Activated B cell treated with CpG ODN at 0.5 μM for 24 hours (primary cell): ENCODE data around the gene UNC119. TPM values are rescaled to one million over a fixed set of nuclear protein-coding genes. Genes with fewer than 3 reads are reported as not detected.

ENCODE experiments used
- ATAC-seq: fragments of 200-7000 bp; cut with Tn5 transposase; one replicate; pipeline ENCODE4 v1.10.0; 2021; ENCODE audit warnings: low read depth, mild to moderate bottlenecking, moderate library complexity
- CTCF ChIA-PET: fragments of 350-600 bp; sonication (Branson Sonifier 250); formaldehyde crosslinking; loops from one replicate; lab custom pipeline; 2021; ENCODE audit warnings: antibody characterized with exemption; lab: Charles Lee
- POLR2A ChIA-PET: fragments of 350-600 bp; sonication (Branson Sonifier 250); formaldehyde crosslinking; loops from one replicate; lab custom pipeline; 2021; ENCODE audit warnings: antibody characterized with exemption; lab: Charles Lee
- DNase-seq: peaks from one replicate; pipeline ENCODE4 v3.0.0; 2022
- H3K27ac Mint-ChIP-seq: one replicate; pipeline ENCODE4 v1.8.0; 2020; ENCODE audit warnings: mixed read lengths
- H3K27me3 Mint-ChIP-seq: one replicate; pipeline ENCODE4 v1.8.0; 2021; ENCODE audit warnings: mixed read lengths
- H3K36me3 Mint-ChIP-seq: one replicate; pipeline ENCODE4 v1.8.0; 2021; ENCODE audit warnings: low read depth, mixed read lengths
- H3K4me1 Mint-ChIP-seq: one replicate; pipeline ENCODE4 v1.8.0; 2021; ENCODE audit warnings: mixed read lengths
- H3K4me3 Mint-ChIP-seq: one replicate; pipeline ENCODE4 v1.8.0; 2020; ENCODE audit warnings: mild to moderate bottlenecking, mixed read lengths
- H3K9me3 Mint-ChIP-seq: one replicate; pipeline ENCODE4 v1.8.0; 2020; ENCODE audit warnings: mixed read lengths
- CTCF ChIP-seq: fragments of 200-600 bp; IDR thresholded peaks from one replicate; pipeline ENCODE4 v1.8.0; 2022; ENCODE audit warnings: antibody characterized with exemption, mild to moderate bottlenecking
- intact Hi-C: fragments of 100-400 bp; cut with micrococcal nuclease; formaldehyde crosslinking; loops from one replicate; pipeline ENCODE4 v1.15.1; 2024
- total RNA-seq: library from RNA; stranded (reverse); gene quantifications from 2 replicates; pipeline ENCODE4 v1.2.3, GENCODE V29; 2022

UNC119 gene
- total RNA-seq, 1 donor from 2014 or later = 437 TPM

GRCh38 chr17:28597606-28598383 is 45.4 kb upstream of the UNC119 start:
- no peak for ATAC-seq
- intact Hi-C loops = loop anchor here (5.0 kb wide), 2 partner anchors 355 to 695 kb away; partner anchors contain the start of genes NUFIP2 and PHF12

GRCh38 chr17:28592260-28592659 is 39.8 kb upstream of the UNC119 start:
- POLR2A ChIA-PET = interaction anchor here (0.9 kb wide), 1 partner anchor 43 kb away, joined by 3 read pairs; no protein-coding TSS in a partner anchor
- ATAC-seq = no peak
- intact Hi-C loops = no loop called here

More at GRCh38 chr17:28597606-28598383, 45.4 kb upstream of the UNC119 start:
- H3K4me1 Mint-ChIP-seq = peaks cover 24% of the 10 kb centered on the region
- ChIA-PET CTCF (interaction anchor here (0.8 to 1.1 kb wide), 2 partner anchors 13 to 48 kb away, joined by 3 read pairs; no protein-coding TSS in a partner anchor), POLR2A (interaction anchor here (1.2 to 4.9 kb wide), 4 partner anchors 19 to 49 kb away, joined by 6 to 80 read pairs (median 30); partner anchors contain the start of genes ALDOC and PIGS)
- peaks cover 10% of the 10 kb centered on the region for H3K36me3 Mint-ChIP-seq
- no peaks in the 10 kb centered on the region for H3K27me3 Mint-ChIP-seq
- no peaks in the 10 kb centered on the region for H3K9me3 Mint-ChIP-seq
- peak overlapping the region; percentile 87 for H3K4me3 Mint-ChIP-seq
- no peak for DNase-seq
- TF ChIP-seq CTCF = no peak
- H3K27ac Mint-ChIP-seq = peak overlapping the region; percentile 96

GRCh38 chr17:28585851-28586250 is 33.4 kb upstream of the UNC119 start:
- POLR2A ChIA-PET = interaction anchor here (2.0 kb wide), 1 partner anchor 9 kb away, joined by 4 read pairs; the partner anchor contains the start of gene ALDOC
- DNase-seq = no peak
- CTCF ChIA-PET = no interaction called here
- H3K4me3 Mint-ChIP-seq = no peak overlapping the region
- no peaks in the 10 kb centered on the region for H3K9me3 Mint-ChIP-seq
- no peak for TF ChIP-seq CTCF
- no peaks in the 10 kb centered on the region for H3K4me1 Mint-ChIP-seq
- H3K27ac Mint-ChIP-seq = no peak overlapping the region
- intact Hi-C loops = no loop called here
- ATAC-seq = no peak
- H3K36me3 Mint-ChIP-seq = peaks cover 7% of the 10 kb centered on the region
- no peaks in the 10 kb centered on the region for H3K27me3 Mint-ChIP-seq

More at GRCh38 chr17:28592260-28592659, 39.8 kb upstream of the UNC119 start:
- DNase-seq = no peak
- Mint-ChIP-seq H3K4me3 (no peak overlapping the region), H3K27ac (no peak overlapping the region), H3K36me3 (peaks cover 11% of the 10 kb centered on the region), H3K9me3 (no peaks in the 10 kb centered on the region), H3K4me1 (peaks cover under 1% of the 10 kb centered on the region), H3K27me3 (no peaks in the 10 kb centered on the region)
- no peak for TF ChIP-seq CTCF
- CTCF ChIA-PET = interaction anchor here (0.8 kb wide), 1 partner anchor 21 kb away, joined by 3 read pairs; the partner anchor contains the start of gene PIGS

GRCh38 chr17:28584434-28584833 is 32.0 kb upstream of the UNC119 start:
- ATAC-seq (no peak), DNase-seq (no peak)
- no peak for TF ChIP-seq CTCF
- intact Hi-C loops = no loop called here
- Mint-ChIP-seq H3K27me3 (no peaks in the 10 kb centered on the region), H3K4me3 (no peak overlapping the region), H3K27ac (no peak overlapping the region), H3K36me3 (peaks cover 7% of the 10 kb centered on the region), H3K4me1 (no peaks in the 10 kb centered on the region), H3K9me3 (no peaks in the 10 kb centered on the region)
- ChIA-PET CTCF (no interaction called here), POLR2A (interaction anchor here (2.0 kb wide), 1 partner anchor 8 kb away, joined by 4 read pairs; the partner anchor contains the start of gene ALDOC)

- ATAC-seq (no peak), DNase-seq (no peak)
- ChIA-PET POLR2A (no interaction called here), CTCF (no interaction called here)
- TF ChIP-seq CTCF = no peak
- Mint-ChIP-seq H3K27ac (no peak overlapping the region), H3K4me1 (peaks cover under 1% of the 10 kb centered on the region), H3K9me3 (no peaks in the 10 kb centered on the region), H3K4me3 (no peak overlapping the region), H3K36me3 (peaks cover 7% of the 10 kb centered on the region), H3K27me3 (no peaks in the 10 kb centered on the region)
- intact Hi-C loops = no loop called here
Observed at GRCh38 chr17:28582513-28582912, 30.1 kb upstream of the UNC119 start.
